Measurements from ENCODE around the gene CABP2. TPM values are rescaled to one million over a fixed set of nuclear protein-coding genes. Genes with fewer than 3 reads are reported as not detected.

The CABP2 gene
- total and polyA plus RNA-seq, 10 of the 15 experiments (the other 5 are each of a cell fraction or from before 2014, with no cell fraction given), result not detected

DNA sequence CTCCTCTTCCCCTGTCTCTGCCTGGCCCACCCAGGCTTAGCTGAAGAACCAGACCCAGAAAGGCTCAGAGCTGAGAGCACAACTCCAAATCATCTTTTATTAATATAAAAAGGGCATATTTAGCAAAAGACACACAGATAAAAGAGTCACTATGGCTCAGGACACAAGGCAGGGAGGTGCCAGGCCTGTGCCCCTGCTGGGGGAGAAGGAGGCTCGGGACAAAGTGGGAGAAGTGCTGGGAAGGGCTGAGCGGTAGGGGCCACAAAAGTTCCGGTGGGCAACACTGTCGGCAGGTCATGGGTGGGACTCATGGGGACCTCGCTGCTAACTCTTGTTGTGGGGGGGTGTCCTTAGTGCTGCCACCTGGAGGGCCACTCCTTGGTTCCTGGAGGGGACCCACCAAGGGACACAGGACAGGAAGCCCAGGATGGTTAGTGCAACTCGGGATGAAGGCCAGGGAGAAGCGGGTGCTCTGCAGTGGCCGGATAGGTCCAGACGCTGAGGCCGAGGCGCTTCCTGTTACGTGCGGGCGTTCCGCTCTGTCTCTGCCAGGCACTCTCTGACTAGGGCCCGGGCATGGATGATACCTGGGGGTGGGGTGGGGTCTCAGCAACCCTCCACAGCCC lies 16.7 kb downstream of the CABP2 start:
- ChIA-PET CTCF (interaction anchor here (0.7 to 2.9 kb wide), 10 partner anchors 17 to 153 kb away, joined by 3 to 30 read pairs (median 4); partner anchors contain the start of genes POLD4, PPP1CA and TBC1D10C), SMC1A (ENCODE audit: uncharacterized antibody, unreplicated experiment) (interaction anchor here (1.0 to 4.3 kb wide), 4 partner anchors 20 to 100 kb away, joined by 3 to 23 read pairs (median 6); partner anchors contain the start of gene PTPRCAP), RAD21 (ENCODE audit: unreplicated experiment) (interaction anchor here (1.1 to 2.8 kb wide), 7 partner anchors 24 to 115 kb away, joined by 3 to 19 read pairs (median 4); partner anchors contain the start of genes AIP, PPP1CA, PTPRCAP and RAD9A), POLR2A (interaction anchor here (1.5 to 2.3 kb wide), 2 partner anchors 38 to 105 kb away, joined by 4 to 6 read pairs; partner anchors contain the start of genes PPP1CA and TMEM134)
- no peaks in the 10 kb centered on the region for H3K9me3 ChIP-seq (replicated peaks; ENCODE audit: control insufficient read depth, insufficient read depth, low read length)
- DNase-seq (ENCODE audit: low read depth, low spot score) (no peak), FAIRE-seq (no peak), ATAC-seq (no peak)
- no peaks in the 10 kb centered on the region; a peak in 1 of 4 replicates for H3K27me3 ChIP-seq (replicated peaks in 1 of 2; ENCODE audit: control insufficient read depth in 2 of 2, insufficient read depth in 2 of 2, low read length in 1 of 2)
- peak overlapping the region; percentile 38 for H3K9ac ChIP-seq (ENCODE audit: control insufficient read depth, insufficient read depth, low read length)
- BruUV-seq (replicated peaks), result TSS peak; percentile 83
- H3K36me3 ChIP-seq (ENCODE audit: control insufficient read depth in 2 of 2, insufficient read depth in 2 of 2, low read length in 1 of 2), result peaks cover 0 to 3% of the 10 kb centered on the region in 2 experiments; a peak in 2 of 4 replicates
- in situ Hi-C loops (cut with MboI) (no loop called here), intact Hi-C loops (cut with micrococcal nuclease; ENCODE audit: unreplicated experiment) (loop anchor here (1.0 to 5.0 kb wide), 7 partner anchors 20 to 150 kb away; partner anchors contain the start of genes PPP1CA and PTPRCAP)
- peak overlapping the region; percentile 82; the same call in 1 of the 2 replicates for H3K4me3 ChIP-seq
- peaks cover 27% of the 10 kb centered on the region for H3K4me1 ChIP-seq (ENCODE audit: control insufficient read depth, insufficient read depth, low read length)
- H3K79me2 ChIP-seq (ENCODE audit: control insufficient read depth, insufficient read depth, low read length), result peaks cover 32% of the 10 kb centered on the region
- H3K4me2 ChIP-seq (ENCODE audit: control insufficient read depth, insufficient read depth), result peak overlapping the region; percentile 99
- peak overlapping the region; percentile 17; the same call in 1 of the 2 replicates for H3K27ac ChIP-seq (ENCODE audit: control insufficient read depth, insufficient read depth)
- no peak for TF ChIP-seq ATF7 (IDR thresholded peaks at IDR 0.05; ENCODE audit: low read depth)
- no peak for TF ChIP-seq PBX3 (IDR thresholded peaks at IDR 0.05; ENCODE audit: insufficient replicate concordance, low read depth, low read length)
- TF ChIP-seq MXI1 (IDR thresholded peaks at IDR 0.05; ENCODE audit: low read depth, low read length), result no peak
- no peak for TF ChIP-seq PML (IDR thresholded peaks at IDR 0.05; ENCODE audit: low read length)
- TF ChIP-seq CHD1 (IDR thresholded peaks at IDR 0.05; ENCODE audit: low read depth, low read length), result no peak
- no peak for TF ChIP-seq NR2C2 (IDR thresholded peaks at IDR 0.05; ENCODE audit: borderline replicate concordance, control insufficient read depth, insufficient read length, low read depth)
- no peak for TF ChIP-seq ZNF274 (IDR thresholded peaks at IDR 0.05; ENCODE audit: insufficient read depth, insufficient read length)
- TF ChIP-seq NFIC (IDR thresholded peaks at IDR 0.05; ENCODE audit: low read depth, low read length), result no peak
- TF ChIP-seq, protein P1, sequence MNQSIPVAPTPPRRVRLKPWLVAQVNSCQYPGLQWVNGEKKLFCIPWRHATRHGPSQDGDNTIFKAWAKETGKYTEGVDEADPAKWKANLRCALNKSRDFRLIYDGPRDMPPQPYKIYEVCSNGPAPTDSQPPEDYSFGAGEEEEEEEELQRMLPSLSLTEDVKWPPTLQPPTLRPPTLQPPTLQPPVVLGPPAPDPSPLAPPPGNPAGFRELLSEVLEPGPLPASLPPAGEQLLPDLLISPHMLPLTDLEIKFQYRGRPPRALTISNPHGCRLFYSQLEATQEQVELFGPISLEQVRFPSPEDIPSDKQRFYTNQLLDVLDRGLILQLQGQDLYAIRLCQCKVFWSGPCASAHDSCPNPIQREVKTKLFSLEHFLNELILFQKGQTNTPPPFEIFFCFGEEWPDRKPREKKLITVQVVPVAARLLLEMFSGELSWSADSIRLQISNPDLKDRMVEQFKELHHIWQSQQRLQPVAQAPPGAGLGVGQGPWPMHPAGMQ (IDR thresholded peaks at IDR 0.05; ENCODE audit: borderline replicate concordance), result no peak
- no peak for TF ChIP-seq MEF2A (IDR thresholded peaks at IDR 0.05; ENCODE audit: insufficient read depth, low read depth, low read length)
- TF ChIP-seq RB1 (IDR thresholded peaks at IDR 0.05; ENCODE audit: borderline replicate concordance), result no peak
- TF ChIP-seq NRF1 (conservative IDR thresholded peaks at IDR 0.05; ENCODE audit: low read depth, low read length), result no peak
- WGBS (ENCODE audit: insufficient coverage, insufficient replicate concordance, low lambda C conversion rate, missing lambda C conversion rate), result 84% methylated on average over 16 of the region's 16 CpGs
- no peaks in the 10 kb centered on the region for H4K20me1 ChIP-seq (ENCODE audit: control insufficient read depth, insufficient read depth)
- H2AFZ ChIP-seq (ENCODE audit: control insufficient read depth, low read depth, low read length), result no peak overlapping the region
